ENCODE measurements around the gene PABPC4L.
"Not testable (repeated sequence)": the region's sequence is repeated elsewhere in the genome, so short reads cannot be mapped to it uniquely, and the experiment has no call there.

Gene PABPC4L

DNA sequence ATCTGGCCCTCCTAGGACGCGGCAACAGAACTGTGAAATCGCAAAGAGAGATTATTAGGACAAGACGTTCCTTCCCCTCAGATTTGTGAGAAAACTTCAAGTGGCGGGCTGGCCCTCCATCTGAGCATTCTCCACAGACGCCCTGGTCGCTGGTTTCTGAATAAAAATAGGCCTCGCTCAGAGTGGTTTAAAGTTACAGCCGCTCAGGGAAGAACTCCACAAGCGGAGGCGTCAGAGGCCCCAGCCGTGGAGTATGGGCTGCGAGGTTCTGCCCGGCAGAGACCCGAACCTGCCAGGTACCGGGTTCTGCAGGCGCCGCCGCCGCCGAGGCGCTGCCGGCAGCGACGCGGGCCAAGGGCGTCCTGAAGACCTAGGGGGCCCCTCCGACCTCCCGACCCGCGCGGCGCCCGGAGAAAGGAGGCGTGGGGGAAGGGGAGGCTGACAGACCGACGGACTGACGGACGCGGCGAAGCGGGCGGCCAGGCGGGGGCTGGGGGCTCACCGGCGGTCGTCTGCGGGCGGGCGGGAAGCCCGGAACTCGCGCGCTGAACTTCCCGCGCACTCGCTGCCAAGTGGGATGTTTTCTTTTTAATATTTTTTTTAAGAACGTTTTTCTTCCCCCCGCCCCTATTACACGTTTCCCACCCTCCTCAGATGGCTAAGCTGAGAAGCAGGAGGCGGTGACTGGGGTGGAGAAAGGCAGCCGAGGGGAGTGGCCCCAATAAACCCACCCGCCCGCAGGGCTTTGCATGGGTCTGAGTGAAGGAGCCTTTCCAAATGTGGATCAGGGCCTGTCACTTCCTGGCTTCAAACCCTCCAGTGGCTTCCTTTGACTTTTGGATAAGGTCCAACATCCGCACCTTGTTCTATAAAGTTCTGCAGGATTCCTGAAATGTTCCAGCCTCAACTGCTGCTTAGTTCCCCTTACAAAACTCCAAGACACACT lies at the start of gene PABPC4L:
PABPC4L (minus strand) TSS at position 574 of the 946 bp plus-strand sequence. CDS start 770 bp downstream, outside the sequence.
- no peak for DNase-seq (ENCODE audit: low spot score)

DNA sequence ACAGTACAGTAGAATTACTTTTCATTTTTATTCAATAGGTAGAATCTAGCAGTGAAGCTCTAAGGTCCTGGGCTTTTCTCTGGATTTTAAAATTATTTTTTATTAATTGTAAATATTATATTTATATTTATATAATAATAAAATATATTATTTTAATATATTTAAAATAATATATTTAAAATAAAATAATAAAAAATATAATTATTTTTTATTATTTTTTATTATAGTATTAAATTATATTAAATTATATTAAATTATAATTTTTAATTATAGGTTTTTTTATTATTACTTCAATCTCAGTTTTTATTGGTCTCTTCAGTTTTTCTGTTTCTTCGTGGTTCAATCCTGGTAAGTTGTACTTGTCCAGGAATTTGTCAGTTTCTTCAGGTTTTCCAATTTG lies 49.7 kb upstream of the PABPC4L start:
- no peak for DNase-seq (ENCODE audit: low spot score)

DNA sequence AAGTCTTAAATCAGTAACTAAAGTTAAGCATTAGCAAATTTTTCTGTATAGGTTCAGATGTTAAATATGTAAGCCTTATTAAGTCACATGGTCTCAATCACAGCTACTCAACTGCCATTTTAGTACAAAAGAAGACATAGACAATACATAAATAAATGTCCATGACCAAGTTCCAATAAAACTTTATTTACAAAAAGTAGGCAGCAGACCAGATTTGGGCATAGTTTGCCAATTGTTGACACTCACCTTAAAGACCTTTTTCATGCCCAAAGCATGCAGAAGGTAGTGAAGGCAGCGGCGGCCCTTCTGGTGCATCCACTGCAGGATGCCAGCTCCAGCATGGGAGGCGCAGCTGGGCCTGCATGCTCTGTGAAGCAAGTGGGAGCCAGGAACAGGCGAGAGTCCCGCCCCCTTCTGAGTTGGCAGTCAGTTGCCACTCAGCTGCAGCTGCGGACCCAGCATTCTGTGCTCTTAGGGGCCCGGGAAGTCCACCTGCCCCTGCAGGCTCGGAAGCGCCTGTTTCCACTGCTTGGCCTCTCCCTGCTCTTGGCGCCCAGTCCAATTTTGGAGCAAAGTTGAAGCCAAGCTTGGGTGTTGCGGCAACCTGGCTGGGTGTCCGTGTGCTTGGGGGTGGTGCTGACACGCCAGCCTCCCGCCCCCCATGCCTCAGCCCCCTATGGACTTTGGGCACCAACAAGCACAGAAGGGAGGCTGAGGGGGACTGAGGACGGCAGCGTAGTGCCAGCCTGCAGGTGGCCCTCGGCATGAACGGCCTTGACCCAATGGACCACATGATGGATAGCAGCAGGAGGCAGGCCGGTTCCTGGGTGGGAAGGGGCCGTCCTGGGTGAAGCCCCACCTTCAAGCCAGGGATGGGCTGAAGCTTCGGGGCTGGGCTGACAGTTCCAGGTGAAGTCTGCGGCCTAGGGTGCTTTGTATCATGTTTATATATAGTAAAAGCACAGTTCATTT lies 42.4 kb upstream of the PABPC4L start:
- DNase-seq (ENCODE audit: low spot score), result no peak

DNA sequence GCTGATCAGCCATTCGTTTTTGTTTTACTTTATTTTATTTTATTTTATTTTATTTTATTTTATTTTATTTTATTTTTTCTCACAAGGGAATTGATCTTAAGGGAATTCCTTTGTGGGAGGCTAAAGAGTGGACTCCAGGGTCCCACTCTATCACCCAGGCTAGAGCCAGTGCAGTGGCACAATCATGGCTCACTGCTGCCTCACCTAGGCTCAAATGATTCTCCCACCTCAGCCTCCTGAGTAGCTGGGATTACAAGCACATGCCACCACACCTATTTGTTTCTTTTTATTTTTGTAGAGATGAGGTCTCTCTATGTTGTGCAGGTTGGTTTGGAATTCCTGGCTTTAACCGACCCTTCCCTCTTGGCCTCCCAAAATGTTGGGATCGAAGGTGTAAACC lies 17.5 kb upstream of the PABPC4L start:
- DNase-seq (ENCODE audit: low spot score), result no peak

DNA sequence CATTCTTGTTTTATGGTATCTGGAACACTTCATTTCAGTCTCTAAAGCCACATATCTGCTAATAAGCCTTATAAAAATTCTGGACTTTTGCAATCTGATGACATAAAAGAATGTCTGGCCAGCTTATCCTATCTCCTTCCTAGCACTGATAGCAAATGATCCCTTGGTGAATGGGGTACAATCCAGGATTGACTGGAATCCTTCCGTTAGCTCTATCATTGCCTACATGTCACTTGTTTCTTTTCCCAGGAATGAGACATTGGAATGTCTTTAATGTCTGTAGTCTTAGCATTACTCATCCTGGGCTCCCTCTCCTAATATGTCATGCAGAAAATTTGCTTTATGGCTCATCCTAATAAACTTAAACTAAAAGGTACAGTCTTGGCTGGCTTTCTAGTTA lies 14.8 kb upstream of the PABPC4L start:
- DNase-seq (ENCODE audit: low spot score), result no peak

DNA sequence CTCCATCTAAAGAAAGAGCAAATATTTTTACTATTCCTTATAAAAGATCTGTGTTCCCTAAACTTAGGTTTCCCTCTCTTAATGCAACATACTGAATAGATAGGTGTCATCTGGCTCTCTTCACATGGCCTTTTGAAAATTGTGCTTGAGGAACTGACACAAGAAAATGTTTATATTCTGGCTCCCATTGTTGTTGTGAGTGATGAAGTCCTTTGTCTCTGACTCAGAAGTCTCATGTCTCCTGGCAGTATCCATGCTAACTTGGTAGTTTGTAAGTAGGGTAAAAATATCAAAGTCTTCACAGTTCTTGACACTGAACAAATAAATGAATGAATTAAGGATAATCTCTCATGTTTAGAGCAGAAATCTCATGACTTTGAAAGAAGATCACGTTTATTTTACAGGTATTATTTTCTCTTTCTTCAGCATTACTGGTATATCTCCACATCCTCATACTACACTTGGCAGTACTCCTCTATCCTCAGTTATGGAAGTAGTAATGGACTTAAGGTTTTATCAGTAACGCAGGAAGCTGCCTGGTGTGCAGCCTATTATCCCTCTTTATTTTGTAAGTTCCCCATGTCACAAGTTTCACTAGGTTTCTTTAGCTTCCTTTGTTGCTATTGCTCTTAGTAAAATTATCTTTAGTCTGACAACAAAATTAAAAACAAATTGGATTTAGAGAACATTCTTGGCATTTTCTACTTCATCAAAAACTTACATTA lies 14.2 kb upstream of the PABPC4L start:
- DNase-seq (ENCODE audit: low spot score), result no peak

DNA sequence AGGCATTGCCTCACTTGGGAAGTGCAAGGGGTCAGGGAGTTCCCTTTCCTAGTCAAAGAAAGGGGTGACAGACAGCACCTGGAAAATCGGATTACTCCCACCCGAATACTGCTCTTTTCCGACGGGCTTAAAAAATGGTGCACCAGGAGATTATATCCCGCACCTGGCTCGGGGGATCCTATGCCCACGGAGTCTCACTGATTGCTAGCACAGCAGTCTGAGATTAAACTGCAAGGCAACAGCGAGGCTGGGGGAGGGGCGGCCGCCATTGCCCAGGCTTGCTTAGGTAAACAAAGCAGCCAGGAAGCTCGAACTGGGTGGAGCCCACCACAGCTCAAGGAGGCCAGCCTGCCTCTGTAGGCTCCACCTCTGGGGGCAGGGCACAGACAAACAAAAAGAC lies 6.4 kb upstream of the PABPC4L start:
- DNase-seq (ENCODE audit: low spot score), result not testable (repeated sequence)

DNA sequence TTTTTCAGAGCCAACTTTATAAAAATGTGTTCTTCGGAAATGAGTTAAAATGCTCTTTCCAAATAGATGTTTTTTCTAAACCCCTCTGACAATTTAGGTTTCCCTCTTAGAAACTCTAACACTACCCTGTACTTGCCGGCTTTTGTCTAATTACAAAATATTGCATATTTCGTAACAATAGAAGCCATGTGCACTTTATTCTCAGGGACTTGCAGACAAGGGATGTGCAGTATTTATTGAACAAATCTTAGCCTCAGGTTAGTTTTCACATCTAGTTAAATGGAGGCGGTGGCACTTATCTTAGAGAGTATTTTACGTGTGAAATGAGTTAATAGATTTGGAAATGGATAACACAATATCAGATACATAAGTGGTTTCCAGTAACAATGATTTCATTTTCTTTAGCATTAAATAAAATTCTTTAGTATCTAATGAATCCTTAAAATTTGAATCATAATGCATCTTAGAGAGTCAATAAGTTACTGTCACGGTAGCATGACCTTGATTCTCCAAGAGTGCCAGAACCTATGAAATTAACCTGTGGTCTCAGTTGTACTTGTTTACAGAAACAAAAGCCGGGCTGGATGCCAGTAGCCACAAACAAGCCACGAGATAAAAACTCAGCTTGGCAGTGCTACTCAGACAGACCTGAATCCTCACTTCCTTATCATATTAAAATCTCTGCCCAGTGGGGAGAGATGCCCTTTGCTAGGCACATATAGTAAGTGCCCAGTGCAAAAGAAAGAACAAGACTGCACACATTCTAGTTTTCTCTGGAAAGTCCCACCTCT lies 772 bp upstream of the PABPC4L start:
- no peak for DNase-seq (ENCODE audit: low spot score)

DNA sequence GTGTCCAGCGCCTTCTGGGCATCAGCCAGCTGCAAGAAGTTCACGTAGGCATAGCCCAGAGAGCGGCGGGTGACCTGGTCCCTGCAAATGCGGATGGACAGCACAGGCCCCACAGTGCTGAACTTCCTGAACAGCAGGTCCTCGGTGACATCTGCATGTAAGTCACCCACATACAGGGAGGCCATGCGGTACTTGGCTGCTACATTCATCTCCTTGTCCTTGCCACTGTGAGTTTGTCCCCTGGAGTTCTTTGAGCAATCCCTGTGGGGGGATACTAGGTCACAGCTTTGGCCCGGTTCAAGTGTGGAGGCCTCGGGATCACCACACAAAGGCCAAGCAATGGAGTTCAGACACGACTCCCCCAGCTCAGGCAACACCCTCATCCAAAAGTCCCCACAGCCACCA lies 776 bp downstream of the PABPC4L start:
- DNase-seq (ENCODE audit: low spot score), result no peak

DNA sequence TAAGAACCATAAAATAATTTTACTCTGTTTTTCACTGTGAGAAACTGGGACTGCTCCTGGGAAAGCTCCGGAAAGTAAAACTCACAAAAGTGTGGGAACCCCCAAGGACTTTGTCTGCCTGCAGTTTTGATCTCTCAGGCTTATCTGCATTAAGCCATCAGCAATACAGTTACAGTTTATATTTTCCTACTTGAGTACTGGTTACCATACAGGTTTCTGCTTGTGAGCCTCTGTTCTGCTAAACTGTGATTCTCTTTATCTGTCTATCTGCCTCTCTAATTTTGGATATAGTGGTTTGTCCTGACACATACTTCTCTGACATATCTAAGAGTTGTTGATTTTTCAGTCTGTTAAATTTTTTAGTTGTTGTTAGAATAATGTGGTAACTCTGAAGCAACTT lies 11.6 kb downstream of the PABPC4L start:
- DNase-seq (ENCODE audit: low spot score), result no peak

DNA sequence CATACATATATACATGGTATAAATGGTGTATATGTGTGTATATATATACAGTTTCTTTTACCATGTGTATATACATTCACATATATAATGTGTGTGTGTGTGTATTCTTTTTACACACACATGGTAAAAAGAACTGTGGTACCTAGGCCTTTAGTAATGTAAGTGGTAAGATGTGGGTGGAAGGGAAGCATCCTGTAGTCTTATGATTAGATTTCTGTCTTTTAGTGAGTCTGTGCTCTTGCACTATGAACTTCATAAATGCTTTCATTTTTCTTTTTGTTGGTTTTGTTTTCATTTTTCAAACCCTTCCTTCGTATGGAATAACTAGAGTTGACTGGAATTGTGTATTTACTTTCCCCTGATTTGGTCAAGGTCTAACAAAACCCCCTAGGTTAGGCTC lies 12.1 kb downstream of the PABPC4L start:
- DNase-seq (ENCODE audit: low spot score), result no peak

DNA sequence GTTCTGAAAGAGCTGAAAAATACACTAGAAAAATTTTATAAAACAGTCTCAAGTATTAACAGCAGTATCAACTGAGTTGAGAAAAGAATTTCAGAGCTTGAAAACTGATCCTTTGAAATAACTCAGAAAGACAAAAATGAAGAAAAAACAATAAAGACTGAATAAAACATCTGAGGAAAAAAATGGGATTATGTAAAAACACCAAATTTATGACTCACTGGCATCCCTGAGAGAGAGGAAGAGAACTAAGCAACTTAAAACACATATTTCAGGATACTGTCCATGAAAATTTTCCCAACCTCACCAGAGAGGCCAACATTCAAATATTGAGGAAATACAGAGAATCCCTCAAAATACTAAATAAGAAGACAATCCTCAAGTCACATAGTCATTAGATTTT lies 22.9 kb downstream of the PABPC4L start:
- DNase-seq (ENCODE audit: low spot score), result no peak

DNA sequence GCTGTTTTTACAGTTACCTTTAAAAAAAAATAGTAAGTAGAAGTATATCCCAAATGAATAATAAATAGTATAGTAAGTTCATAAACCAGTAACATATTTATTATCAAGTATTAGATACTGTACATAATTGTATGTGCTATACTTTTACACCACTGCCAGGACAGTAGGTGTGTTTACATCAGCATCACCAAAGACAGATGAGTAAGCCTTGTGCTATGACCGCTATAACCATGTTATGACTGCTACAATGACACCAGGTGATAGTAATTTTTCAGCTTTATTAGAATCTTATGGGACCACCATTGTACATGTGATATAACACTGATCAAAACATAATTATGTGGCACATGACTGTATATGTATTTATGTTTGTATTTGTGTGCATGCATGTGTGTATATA lies 27.3 kb downstream of the PABPC4L start:
- DNase-seq (ENCODE audit: low spot score), result no peak

DNA sequence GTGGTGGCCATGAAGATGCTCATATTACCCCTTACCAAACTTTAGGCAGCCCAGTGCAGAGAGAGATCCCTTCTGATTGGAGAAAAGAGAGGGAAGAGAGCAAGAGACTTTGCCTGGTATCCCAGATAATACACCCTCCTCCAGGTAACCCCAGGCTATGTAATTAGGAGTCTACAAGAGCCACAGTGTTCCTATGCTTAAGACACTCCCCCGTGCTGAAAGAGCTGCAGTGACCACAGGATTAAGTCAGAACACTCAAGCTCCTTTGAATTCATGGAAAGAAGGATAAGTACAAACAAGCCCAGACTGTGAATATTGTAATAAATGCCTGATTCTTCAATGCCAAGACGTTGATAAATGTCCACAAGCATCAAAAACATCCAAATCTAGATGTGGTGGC lies 41.4 kb downstream of the PABPC4L start:
- no peak for DNase-seq (ENCODE audit: low spot score)

DNA sequence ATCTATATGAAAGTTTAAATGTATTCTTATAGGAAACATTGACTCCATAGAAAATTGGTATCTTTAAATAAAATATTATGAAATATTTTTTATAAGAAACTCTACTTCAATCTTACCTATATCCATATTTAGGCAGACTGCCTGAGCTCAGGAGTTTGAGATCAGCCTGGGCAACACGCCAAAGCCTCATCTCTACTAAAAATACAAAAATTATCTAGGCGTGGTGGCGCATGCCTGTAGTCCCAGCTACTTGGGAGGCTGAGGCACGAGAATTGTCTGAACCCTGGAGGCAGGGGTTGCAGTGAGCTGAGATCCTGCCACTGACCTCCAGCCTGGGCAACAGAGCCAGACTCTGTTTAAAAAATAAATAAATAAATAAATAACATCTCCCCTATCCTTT lies 47.5 kb downstream of the PABPC4L start:
- DNase-seq (ENCODE audit: low spot score), result no peak

DNA sequence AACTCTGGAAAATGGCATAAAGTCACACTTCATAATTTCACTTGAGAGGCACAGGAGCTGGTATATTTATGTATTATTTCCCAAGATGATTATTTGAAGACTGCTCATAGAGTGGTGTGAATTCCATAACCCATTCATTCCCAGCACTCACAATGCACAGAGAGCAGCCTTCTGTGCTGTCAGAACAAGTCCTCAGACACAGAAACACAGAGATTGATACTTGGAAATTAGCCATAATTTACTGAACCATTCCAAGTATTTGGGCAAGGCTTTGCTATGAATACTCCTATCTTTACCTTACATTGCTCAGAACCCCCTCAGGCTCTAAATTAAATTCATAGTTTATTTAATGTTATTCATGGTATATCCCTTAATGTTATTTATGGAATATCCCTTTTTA lies 53.6 kb downstream of the PABPC4L start:
- DNase-seq (ENCODE audit: low spot score), result no peak

All from germinal center (tissue), 1 donor.